ENCODE measurements around the gene LYPD5. TPM values are rescaled to one million over a fixed set of nuclear protein-coding genes. Genes with fewer than 3 reads are reported as not detected.
"Not testable (repeated sequence)": the region's sequence is repeated elsewhere in the genome, so short reads cannot be mapped to it uniquely, and the experiment has no call there.

The LYPD5 gene
- total RNA-seq, 2 donors from 2014 or later = 0.70 to 3.5 TPM

GRCh38 chr19:43781630-43782310, 20.5 kb downstream of the LYPD5 start:
- intact Hi-C loops (cut with DNase I, micrococcal nuclease) = no loop called here
- ATAC-seq (no peak), DNase-seq (no peak)

GRCh38 chr19:43780706-43781525, 21.3 kb downstream of the LYPD5 start, which contains the start of gene KCNN4:
Gene KCNN4 (minus strand): TSS chr19:43780973. CDS start chr19:43780861, 112 bp downstream.
- intact Hi-C loops (cut with DNase I, micrococcal nuclease) = no loop called here
- ATAC-seq = peak; percentile 57
- DNase-seq = peak; percentile 78 to 82

GRCh38 chr19:43779820-43780219, 22.4 kb downstream of the LYPD5 start:
- ATAC-seq (peak; percentile 35), DNase-seq (peak; percentile 41 to 42)
- intact Hi-C loops (cut with DNase I, micrococcal nuclease) = no loop called here

- ATAC-seq (peak; percentile 63), DNase-seq (peak; percentile 79 to 83)
- intact Hi-C loops (cut with DNase I, micrococcal nuclease) = no loop called here
Measured at GRCh38 chr19:43779147-43779819, 23.0 kb downstream of the LYPD5 start.

DNA sequence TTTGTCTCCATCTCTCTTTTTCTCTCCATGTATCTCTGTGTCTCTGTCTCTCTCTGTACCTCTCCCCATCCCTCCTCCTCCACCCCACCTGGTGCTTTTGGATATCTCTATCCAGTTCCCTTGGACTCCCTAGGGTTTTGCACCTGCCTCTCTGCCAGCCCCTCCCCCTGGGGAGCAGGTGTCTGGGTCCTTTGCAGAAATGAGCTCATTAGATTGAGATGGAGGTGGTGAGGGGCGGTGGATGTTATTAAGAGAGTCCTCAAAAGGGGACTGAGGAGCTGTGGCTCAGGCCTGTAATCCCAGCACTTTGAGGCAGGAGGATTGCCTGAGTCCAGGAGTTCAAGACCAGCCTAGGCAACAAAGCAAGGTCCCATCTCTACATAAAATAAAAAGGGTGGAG, 23.6 kb downstream of the LYPD5 start:
- intact Hi-C loops (cut with DNase I, micrococcal nuclease) = no loop called here
- ATAC-seq = no peak

GRCh38 chr19:43777163-43777695, 25.0 kb downstream of the LYPD5 start:
- no peak for ATAC-seq
- peak in 1 of 2 donors; percentile 56 for DNase-seq
- intact Hi-C loops (cut with DNase I, micrococcal nuclease) = no loop called here

More for the DNA sequence above, 23.6 kb downstream of the LYPD5 start:
- DNase-seq = peak in 1 of 2 donors; percentile 42

- DNase-seq = no peak
- no peak for ATAC-seq
- intact Hi-C loops (cut with DNase I, micrococcal nuclease) = no loop called here
Measured at GRCh38 chr19:43776286-43776685, 26.0 kb downstream of the LYPD5 start.

DNA sequence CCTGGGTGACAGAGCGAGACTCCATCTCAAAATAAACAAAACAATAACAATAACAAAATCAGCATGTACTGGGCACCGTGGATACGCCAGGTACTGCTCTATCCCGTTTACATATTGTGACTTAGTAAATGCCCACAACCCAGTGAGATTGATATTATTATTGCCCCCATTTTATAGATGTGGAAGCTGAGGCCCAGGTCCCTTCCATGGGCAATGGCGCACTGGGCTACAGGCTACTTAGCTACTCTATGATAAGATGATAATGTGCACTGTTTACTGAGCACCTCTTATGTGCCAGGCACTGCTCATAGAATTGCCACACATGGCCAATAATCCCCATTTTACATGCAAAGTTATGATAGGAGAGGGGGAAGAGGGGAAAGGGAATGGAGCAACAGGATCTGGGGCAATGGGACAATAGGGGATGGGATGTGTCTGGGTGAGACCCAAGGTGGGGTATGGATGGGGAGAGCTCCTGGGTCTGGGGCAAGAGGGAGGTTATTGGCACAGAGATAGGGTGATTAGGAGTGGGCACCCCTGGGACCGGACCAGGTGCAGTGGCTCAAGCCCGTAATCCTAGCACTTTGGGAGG, 26.9 kb downstream of the LYPD5 start:
- ATAC-seq = no peak
- DNase-seq = no peak
- intact Hi-C loops (cut with DNase I, micrococcal nuclease) = no loop called here

DNA sequence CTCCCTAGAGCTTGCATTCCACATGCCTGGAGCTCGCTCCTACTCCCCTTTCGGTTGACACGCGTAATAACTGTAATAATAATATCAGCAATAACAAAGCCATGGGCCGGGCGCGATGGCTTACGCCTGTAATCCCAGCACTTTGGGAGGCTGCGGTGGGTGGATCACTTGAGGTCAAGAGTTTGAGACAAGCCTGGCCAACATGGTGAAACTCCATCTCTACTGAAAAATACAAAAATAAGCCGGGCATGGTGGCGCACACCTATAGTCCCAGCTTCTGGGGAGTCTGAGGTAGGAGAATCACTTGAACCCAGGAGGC, 27.3 kb downstream of the LYPD5 start:
- intact Hi-C loops (cut with DNase I, micrococcal nuclease) = not testable (repeated sequence)

DNA sequence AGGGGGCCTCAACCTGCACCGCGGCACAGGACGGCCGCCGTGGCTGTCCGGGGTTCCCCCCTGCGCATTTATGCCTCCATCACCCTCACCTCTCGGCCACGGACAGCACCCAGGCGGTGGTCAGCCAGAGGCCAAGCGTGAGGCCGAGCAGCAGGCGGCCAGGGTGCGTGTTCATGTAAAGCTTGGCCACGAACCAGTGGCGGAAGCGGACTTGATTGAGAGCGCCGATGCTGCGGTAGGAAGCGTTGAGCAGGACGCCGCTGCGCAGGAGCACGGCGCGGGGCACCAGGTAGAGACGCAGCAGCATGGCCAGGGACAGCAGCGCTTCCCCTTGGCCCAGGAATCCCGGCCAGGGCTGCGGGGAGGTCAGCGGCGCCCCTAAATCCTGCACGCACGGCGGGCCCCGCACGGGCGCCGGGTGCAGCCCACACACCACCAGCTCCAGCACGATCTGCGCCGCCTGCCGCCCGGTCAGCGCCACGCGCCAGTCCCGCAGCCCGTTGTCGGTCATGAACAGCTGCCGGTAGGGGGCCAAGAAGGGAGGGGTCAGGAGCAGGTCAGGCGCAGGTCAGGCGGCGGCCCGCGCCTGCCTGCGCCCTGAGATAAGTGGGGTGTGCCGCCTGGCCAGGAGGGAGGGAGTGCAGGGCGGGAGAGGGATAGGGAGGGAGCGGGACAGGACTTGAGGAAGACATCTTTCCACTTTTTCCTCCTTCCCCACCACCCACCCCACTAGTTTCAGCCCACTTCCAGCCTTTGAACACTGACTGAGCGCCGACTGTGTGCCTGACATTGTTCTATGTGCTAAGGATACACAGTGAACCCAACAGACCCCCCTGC, 27.9 kb downstream of the LYPD5 start:
- peak; percentile 82 to 83 for DNase-seq
- intact Hi-C loops (cut with DNase I, micrococcal nuclease) = no loop called here
- ATAC-seq = peak; percentile 75

More for the DNA sequence above, 27.3 kb downstream of the LYPD5 start:
- not testable (repeated sequence) for DNase-seq, ATAC-seq

DNA sequence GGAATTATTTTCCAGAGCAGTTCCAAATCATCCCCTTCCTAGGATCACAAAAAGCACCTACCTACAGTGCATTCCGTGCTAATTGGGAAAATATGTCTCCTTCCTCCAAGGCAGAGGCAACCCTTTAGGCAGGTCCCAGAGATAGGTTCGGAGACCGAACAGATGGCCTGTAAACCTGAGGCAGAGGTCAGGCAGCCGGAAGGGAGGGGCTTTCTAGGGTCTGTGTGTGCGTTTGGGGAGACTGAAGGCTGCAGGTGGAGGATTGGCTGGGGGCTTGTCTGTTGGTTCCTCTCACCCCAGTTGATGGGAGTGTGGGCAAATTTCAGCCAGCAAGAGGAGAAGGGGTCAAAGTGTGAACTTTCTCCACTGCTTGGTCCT, 28.5 kb downstream of the LYPD5 start:
- ATAC-seq = no peak
- intact Hi-C loops (cut with DNase I, micrococcal nuclease) = no loop called here

DNA sequence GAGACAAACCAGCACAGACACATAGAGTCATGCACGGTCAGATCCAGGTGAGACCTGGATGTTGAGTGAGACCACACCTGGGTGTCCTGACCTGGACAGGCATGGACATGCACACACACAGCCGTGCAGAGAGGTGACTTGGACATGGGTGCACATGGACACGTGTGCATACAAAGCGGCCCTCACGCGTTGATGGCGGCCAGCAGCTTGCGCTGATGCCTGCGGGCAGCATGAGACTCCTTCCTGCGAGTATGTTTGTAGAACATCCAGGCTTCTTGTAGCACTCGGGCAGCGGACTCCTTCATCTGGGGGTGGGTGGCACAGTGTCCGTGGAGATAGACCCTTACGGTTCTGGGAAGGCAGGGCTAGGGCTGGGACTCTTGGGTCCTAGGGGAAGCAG, 33.0 kb downstream of the LYPD5 start:
- ATAC-seq (no peak), DNase-seq (peak in 1 of 2 donors; percentile 27)
- intact Hi-C loops (cut with DNase I, micrococcal nuclease) = no loop called here

More for the DNA sequence above, 28.5 kb downstream of the LYPD5 start:
- no peak for DNase-seq

GRCh38 chr19:43768273-43769050, 33.8 kb downstream of the LYPD5 start:
- intact Hi-C loops (cut with DNase I, micrococcal nuclease) = no loop called here
- peak in 1 of 2 donors; percentile 81 for DNase-seq

DNA sequence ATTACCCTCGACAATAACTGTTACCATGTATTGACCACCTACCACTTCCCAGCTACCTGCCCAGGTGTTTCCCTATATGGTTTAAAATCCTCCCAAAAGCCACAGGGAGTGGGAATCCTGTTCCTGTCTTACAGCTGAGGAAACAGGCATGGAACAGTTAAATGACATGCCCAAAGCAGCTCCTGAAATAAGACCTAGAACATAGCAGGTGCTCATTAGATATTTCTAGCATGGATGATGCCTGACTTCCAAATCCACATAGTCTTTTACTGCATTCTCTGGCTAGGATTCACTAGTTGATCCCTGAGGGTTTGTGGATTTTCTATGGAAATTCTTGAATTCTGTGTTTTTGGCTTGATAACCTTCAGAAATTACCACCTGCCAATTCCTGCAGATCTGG, 34.4 kb downstream of the LYPD5 start:
- intact Hi-C loops (cut with DNase I, micrococcal nuclease) = no loop called here
- DNase-seq (no peak), ATAC-seq (no peak)

More at GRCh38 chr19:43768273-43769050, 33.8 kb downstream of the LYPD5 start:
- ATAC-seq = peak; percentile 73

DNA sequence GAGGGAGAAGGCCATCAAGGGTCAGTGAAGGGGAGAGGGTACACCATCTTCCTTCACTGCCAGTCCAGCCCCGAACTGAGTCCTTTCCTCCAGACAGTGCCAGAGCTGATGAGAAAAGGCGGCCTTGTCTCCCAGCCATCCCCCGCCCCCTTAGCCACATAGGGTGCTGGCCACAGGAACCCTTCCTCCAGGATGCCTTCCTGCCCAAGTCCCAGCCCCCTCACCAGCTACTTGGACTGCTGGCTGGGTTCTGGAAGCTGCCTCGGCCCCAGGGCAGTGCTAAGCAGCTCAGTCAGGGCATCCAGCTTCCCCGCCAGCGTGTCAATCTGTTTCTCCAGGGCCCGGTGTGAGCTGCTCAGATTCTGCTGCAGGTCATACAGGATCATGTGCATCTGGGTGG, 34.9 kb downstream of the LYPD5 start:
- ATAC-seq (no peak), DNase-seq (peak in 1 of 2 donors; percentile 26)
- intact Hi-C loops (cut with DNase I, micrococcal nuclease) = no loop called here

- intact Hi-C loops (cut with DNase I, micrococcal nuclease) = no loop called here
- no peak for DNase-seq
Measured at GRCh38 chr19:43766755-43767043, 35.5 kb downstream of the LYPD5 start.

DNA sequence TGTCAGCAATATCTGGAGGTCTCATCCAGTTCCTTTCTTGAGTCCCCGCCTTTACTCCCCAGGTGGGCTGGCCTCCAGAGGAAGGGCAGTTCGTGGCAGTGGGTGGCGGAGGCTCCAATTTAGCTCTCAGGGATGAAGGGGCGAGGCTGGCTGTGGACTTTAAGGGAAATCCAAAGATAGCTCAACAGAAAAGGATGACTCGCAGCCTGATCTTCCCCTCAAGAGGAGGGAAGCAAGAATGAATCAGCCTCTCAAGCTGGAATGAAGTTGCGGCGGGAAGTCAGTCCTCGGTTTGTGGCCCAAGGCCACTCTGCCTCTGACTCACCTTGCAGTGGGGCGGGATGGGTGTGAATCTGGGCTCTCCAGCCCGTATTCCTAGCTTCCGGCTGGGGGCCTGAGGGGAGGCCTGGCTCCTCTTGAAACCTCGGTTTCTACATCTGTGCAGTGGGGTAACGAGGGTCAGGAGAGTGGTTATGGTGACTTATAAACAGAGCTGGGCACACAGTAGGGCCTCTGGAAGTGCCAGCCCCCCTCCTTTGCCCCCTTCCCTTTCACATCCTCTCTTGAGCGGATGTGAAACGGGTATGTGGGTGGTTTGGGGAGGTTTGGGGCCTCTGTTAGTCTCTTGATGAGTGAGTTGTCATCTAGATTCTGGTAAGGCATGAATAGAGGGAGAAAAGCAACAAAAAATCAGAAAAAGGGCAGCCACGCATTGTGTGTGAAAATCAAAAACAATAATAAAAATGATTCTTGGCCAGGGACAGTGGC, 37.0 kb downstream of the LYPD5 start:
- DNase-seq (peak; percentile 56 to 74), ATAC-seq (peak; percentile 25)
- intact Hi-C loops (cut with DNase I, micrococcal nuclease) = no loop called here

More at GRCh38 chr19:43766755-43767043, 35.5 kb downstream of the LYPD5 start:
- no peak for ATAC-seq
